HG03060 (cell line): Measurements from ENCODE around the gene KRTAP5-11.
"Not testable (repeated sequence)": the region's sequence is repeated elsewhere in the genome, so short reads cannot be mapped to it uniquely, and the experiment has no call there.

Source experiments
- ATAC-seq: cut with Tn5 transposase; IDR thresholded peaks from one replicate; pipeline ENCODE4 v1.9.1; 2021; ENCODE audit warnings: low read depth, moderate number of reproducible peaks; ENCODE audit not compliant: unreplicated experiment

Gene KRTAP5-11

GRCh38 chr11:71534711-71535608 lies 47.7 kb downstream of the KRTAP5-11 start:
- ATAC-seq: not testable (repeated sequence)

DNA sequence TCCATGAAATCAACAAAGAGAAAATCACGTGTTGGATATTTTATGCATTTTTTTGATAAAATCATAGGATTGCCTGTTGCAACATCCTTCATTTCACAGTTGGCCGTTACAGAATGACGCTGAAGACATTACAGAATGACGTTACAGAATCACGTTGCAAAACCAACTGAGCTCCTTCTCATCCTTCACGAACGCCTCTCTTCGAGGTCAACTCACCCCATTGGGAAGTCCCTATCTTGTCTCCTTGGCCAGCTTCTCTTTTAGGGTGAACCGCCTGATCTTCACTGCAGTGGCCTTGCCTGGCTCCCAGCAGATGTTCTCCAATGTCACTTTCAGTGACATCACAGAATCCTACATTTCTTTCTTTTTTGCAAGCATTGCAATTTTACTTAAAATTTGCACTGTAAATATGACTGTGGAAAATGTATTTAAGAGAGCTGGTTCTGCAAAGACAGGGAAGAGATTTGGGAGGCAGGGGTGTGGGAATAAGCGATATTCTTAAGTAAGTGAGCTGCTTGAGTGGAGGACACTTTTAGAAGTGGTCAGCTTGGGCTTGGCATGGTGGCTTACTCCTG lies 50.6 kb downstream of the KRTAP5-11 start:
- ATAC-seq: no peak
